ENCODE data around the gene PAXX. TPM values are rescaled to one million over a fixed set of nuclear protein-coding genes. Genes with fewer than 3 reads are reported as not detected.

PAXX gene
- total RNA-seq, 1 donor from 2014 or later = 51.4 TPM

- no peaks in the 10 kb centered on the region for H3K4me1 Mint-ChIP-seq (ENCODE audit: unreplicated experiment)
Measured at GRCh38 chr9:137006116-137007003, 14.1 kb downstream of the PAXX start.

GRCh38 chr9:137007108-137007815, 15.0 kb downstream of the PAXX start:
- no peak for TF ChIP-seq CTCF (IDR thresholded peaks at IDR 0.05)
- Mint-ChIP-seq H3K27ac (ENCODE audit: unreplicated experiment) (no peak overlapping the region), H3K4me1 (ENCODE audit: unreplicated experiment) (no peaks in the 10 kb centered on the region), H3K4me3 (ENCODE audit: unreplicated experiment) (no peak overlapping the region), H3K27me3 (ENCODE audit: unreplicated experiment) (no peaks in the 10 kb centered on the region), H3K36me3 (ENCODE audit: unreplicated experiment) (no peaks in the 10 kb centered on the region), H3K9me3 (ENCODE audit: unreplicated experiment) (no peaks in the 10 kb centered on the region)
- no peak for DNase-seq (ENCODE audit: extremely low spot score, unreplicated experiment)

More at GRCh38 chr9:137006116-137007003, 14.1 kb downstream of the PAXX start:
- no peak overlapping the region for H3K27ac Mint-ChIP-seq (ENCODE audit: unreplicated experiment)
- no peak for TF ChIP-seq CTCF (IDR thresholded peaks at IDR 0.05)
- no peaks in the 10 kb centered on the region for H3K36me3 Mint-ChIP-seq (ENCODE audit: unreplicated experiment)
- H3K27me3 Mint-ChIP-seq (ENCODE audit: unreplicated experiment) = no peaks in the 10 kb centered on the region
- no peak overlapping the region for H3K4me3 Mint-ChIP-seq (ENCODE audit: unreplicated experiment)
- no peak for DNase-seq (ENCODE audit: extremely low spot score, unreplicated experiment)
- H3K9me3 Mint-ChIP-seq (ENCODE audit: unreplicated experiment) = no peaks in the 10 kb centered on the region

- no peak overlapping the region for H3K27ac Mint-ChIP-seq (ENCODE audit: unreplicated experiment)
Measured at GRCh38 chr9:137007816-137008270, 15.6 kb downstream of the PAXX start.

GRCh38 chr9:137008312-137008711, 16.1 kb downstream of the PAXX start:
- no peak for DNase-seq (ENCODE audit: extremely low spot score, unreplicated experiment)
- H3K4me1 Mint-ChIP-seq (ENCODE audit: unreplicated experiment) = no peaks in the 10 kb centered on the region
- H3K9me3 Mint-ChIP-seq (ENCODE audit: unreplicated experiment) = no peaks in the 10 kb centered on the region
- H3K27me3 Mint-ChIP-seq (ENCODE audit: unreplicated experiment) = no peaks in the 10 kb centered on the region
- H3K36me3 Mint-ChIP-seq (ENCODE audit: unreplicated experiment) = no peaks in the 10 kb centered on the region
- no peak overlapping the region for H3K27ac Mint-ChIP-seq (ENCODE audit: unreplicated experiment)
- TF ChIP-seq CTCF (IDR thresholded peaks at IDR 0.05) = no peak
- H3K4me3 Mint-ChIP-seq (ENCODE audit: unreplicated experiment) = no peak overlapping the region

More at GRCh38 chr9:137007816-137008270, 15.6 kb downstream of the PAXX start:
- TF ChIP-seq CTCF (IDR thresholded peaks at IDR 0.05) = no peak
- no peak for DNase-seq (ENCODE audit: extremely low spot score, unreplicated experiment)
- H3K4me3 Mint-ChIP-seq (ENCODE audit: unreplicated experiment) = no peak overlapping the region
- no peaks in the 10 kb centered on the region for H3K36me3 Mint-ChIP-seq (ENCODE audit: unreplicated experiment)
- H3K27me3 Mint-ChIP-seq (ENCODE audit: unreplicated experiment) = no peaks in the 10 kb centered on the region
- H3K9me3 Mint-ChIP-seq (ENCODE audit: unreplicated experiment) = no peaks in the 10 kb centered on the region
- no peaks in the 10 kb centered on the region for H3K4me1 Mint-ChIP-seq (ENCODE audit: unreplicated experiment)

GRCh38 chr9:137009217-137009616, 17.0 kb downstream of the PAXX start:
- DNase-seq (ENCODE audit: extremely low spot score, unreplicated experiment) = no peak
- no peaks in the 10 kb centered on the region for H3K27me3 Mint-ChIP-seq (ENCODE audit: unreplicated experiment)
- no peak overlapping the region for H3K4me3 Mint-ChIP-seq (ENCODE audit: unreplicated experiment)
- peaks cover 1% of the 10 kb centered on the region for H3K36me3 Mint-ChIP-seq (ENCODE audit: unreplicated experiment)
- no peak overlapping the region for H3K27ac Mint-ChIP-seq (ENCODE audit: unreplicated experiment)
- no peaks in the 10 kb centered on the region for H3K9me3 Mint-ChIP-seq (ENCODE audit: unreplicated experiment)
- no peaks in the 10 kb centered on the region for H3K4me1 Mint-ChIP-seq (ENCODE audit: unreplicated experiment)
- TF ChIP-seq CTCF (IDR thresholded peaks at IDR 0.05) = no peak
